ENCODE measurements around the gene H2AZ2.
"Not testable (repeated sequence)": the region's sequence is repeated elsewhere in the genome, so short reads cannot be mapped to it uniquely, and the experiment has no call there.

The H2AZ2 gene

DNA sequence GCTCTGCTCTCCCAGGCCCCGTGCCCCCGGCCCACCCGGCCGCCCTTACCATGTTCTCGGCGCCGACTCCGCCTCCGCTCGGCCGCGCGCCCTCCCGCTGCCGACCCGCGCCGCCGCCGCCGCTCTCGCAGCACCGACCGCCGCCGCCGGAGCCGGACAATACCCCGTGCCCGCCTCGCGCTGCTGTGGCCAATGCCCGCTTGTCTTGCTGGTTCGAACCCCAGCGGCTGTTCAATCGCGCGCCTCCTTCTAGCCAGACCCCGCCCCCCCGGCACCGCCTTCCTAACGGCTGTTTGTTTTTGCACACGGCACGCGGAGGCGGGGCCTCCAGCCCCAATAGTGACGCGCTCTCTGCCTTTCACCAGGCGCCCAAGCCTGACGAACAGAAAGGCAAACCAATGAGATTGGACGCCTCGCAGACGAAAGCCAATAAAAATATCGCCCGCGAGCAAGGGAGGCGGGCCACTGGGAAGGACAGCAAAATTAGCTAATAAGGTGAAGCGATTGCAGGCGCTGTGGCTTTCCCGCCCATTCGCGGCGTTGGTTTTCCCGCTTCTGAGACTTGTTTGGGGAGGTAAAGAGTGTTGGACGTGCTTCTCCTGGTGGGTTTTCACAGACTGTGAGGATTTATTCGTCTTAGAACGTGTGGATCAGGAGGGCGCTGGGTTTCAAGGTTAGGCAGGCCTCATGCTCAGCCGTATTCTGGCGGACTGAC is at the start of gene H2AZ2:
Gene H2AZ2, minus strand, starts transcription at position 168 of the 715 bp plus-strand sequence. Its CDS starts 116 bp downstream, at position 52.
- peak; percentile 100 for DNase-seq

DNA sequence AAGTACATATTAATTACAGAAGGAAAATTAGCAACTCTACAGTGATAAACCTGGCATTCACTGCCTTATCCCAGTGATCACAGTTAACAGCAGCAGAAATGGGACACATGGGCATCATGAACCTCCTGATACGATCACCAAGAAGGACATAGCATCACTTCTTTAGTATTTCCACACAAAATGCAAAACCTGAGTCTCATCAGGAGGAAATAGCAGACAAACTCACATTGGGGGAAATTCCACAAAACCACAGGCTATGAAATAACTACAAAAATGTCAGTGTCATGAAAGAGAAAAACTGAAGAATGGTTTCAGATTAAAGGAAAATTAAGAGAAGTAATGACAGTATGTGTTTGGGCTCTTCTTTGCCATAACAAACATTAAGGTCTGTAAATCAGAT is 49.4 kb upstream of the H2AZ2 start:
- no peak for DNase-seq

GRCh38 chr7:44894888-44895580 is 47.1 kb upstream of the H2AZ2 start:
- no peak for DNase-seq

DNA sequence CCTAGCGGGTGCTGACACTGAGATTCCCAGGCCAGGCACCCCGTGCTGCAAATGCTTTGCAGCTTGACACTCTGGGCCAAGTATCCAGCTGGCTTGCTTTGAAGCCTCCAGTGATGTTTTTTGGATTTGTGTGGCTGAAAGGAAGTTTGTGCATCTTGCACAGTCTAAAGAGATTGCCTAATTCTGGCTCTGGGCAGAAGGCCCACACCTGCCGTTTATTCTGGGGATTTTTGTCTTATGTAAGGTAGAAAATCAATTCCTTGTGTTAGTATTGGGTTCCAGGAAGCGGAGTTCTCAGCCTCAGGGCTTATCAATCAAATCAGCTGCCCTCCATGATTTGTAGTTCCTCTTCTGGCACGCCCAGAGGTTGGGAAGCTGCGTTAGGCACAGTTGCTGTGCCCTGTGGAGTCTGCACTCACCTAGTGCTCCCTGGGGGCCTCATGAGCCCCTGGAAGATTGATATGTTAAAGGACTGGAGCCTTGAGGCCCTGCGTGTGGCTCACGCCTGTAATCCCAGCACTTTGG is 45.9 kb upstream of the H2AZ2 start:
- DNase-seq, result no peak

DNA sequence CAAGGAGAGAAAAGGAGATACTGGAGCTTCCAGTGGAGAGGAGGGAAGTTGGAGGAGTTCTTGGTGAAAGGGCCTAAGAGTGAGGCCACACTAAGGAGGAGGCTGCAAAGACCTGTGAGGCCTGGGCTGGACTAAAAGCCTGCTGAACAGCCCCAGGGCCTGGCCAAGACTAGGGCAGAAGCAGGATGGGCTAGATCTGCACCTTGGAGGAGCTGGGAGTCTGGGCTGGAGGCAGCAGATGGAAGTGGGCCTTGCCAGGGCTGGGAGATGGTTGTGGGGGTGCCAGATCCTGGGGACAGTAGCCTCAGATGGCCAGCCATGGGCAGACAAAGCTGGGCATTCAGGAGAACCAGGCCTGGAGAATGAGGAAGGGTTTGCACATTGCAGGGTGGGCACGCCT is 43.9 kb upstream of the H2AZ2 start:
- no peak for DNase-seq

- peak; percentile 62 for DNase-seq
Measured at GRCh38 chr7:44891372-44891771, 43.5 kb upstream of the H2AZ2 start.

GRCh38 chr7:44889086-44889781 is 41.3 kb upstream of the H2AZ2 start:
- DNase-seq, result no peak

DNA sequence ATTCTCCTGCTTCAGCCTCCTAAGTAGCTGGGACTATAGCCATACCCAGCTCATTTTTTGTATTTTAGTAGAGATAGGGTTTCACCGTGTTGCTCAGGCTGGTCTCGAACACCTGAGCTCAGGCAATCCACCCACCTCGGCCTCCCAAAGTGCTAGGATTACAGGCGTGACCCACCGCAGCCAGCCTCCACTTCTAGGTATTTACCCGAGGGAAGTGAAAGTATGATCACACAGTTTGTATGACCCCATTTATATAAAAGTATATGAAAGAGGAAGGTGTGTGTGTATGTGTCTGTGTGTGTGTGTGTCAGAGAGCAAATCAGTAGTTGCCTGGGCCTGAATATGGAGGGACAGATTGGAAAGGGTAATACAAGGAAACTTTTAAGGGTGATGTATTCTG is 39.4 kb upstream of the H2AZ2 start:
- DNase-seq, result no peak

DNA sequence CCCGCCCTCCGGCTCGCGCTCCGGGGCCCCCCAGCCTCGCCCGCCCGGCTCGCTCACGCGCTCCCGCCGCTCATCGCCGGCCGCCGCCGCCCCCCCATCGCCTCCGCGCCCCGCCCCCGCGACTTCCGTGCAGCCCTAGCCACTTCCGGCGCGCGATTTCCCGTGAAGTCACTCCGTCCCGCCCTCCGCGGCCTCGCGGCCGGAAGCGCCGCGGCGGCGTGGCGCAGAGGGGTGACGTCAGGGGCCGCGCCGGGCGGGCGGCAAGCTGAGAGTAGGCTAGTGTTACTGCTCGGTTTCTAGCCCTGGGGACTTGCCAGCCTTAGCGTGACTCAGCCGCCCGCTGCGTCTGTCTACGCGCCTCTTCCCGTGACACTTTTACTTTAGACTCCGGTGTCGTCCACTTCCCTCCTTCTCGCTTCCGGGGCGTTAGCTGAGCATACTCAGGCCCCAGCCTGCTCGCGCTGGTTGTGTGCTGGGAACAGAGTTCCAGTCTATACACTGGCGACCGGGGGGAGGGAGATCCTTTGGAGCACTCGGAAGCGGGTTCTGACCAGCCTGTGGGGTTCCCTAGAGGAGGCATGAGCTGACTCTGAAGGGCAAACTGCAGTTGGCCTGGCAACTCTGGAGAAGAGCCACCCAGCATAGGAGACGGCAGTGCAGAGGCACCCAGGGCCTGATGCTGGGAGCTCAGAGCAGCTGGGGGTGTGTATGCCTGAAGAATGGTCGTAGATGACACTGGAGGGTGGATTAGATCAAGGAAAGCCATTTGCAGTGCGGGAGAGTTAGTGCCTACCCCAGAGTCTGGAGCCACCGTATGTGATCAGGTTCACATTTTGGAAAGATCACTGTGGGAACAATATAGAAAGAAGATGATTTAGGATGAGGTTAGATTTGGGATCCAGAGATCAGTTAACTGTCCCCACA is 37.8 kb upstream of the H2AZ2 start, which contains the start of gene PURB:
Gene PURB, minus strand, starts transcription at position 137 of the 924 bp plus-strand sequence. CDS start 182 bp downstream, outside the sequence.
- DNase-seq, result peak; percentile 98

DNA sequence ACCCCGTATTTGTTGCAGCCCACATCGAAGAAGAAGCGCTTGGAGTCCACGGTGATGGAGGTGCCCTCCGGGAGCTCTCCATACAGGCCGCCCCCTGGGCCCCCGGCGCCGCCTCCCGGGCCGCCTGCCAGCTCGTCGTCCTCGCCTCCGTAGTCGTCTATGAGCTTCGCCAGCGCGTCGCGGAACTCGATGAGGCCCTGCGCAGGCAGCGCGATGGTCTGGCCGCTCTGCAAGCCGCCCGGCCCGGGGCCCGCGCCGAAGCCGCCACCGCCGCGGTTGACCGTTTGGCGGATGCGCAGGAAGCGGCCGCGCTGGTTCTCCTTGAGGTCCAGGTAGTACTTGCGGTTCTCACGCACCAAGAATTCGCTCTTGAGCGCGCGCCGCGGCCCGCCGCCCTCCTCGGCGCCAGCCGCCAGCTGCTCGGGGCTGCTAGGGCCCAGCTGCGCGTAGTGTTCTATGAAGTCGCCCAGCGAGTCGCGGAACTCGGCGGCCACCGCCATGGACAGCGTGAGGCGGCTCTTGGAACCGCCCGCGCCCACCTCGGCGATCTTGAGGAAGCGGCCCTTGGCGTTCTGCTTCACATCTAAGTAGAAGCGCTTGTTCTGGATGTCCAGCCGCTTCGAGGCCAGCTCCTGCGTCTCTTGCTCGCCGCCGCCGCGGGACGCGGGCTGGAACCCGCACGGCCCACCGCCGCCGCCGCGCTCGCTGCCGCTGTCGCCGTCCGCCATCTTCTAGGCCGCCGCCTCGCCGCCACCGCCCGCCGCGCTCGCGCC is 36.9 kb upstream of the H2AZ2 start:
- DNase-seq, result peak; percentile 56

DNA sequence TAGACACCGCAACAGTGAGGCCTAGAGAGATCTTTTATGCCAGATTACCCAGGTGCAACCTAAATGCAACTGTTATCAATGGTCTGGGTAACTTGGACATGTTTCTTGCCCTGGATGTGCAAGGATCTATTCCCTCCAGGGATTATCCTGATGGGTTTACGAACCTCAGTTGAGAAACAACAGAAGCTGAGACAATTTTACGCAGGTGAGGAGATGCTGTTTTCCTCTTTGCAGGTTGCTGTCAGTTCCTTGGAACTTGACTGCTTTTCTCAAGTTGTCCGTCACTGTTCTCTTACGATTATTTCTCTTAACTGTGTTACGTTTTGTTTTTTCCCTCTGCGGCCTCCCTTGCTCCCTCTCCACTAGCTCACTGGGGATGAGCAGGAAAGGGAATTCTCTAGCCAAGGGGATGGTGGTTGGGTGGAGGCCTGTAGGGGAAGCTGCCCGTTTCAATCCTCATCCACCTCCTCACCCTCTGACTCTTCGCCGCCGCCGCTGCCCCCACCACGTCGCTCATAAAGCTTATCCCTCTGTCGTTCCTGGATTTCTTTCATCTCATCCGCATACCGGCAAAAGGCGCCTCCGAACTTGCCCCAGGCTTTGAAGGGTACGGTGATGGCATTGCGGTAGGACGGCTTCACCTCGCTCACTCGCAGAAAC is 36.2 kb upstream of the H2AZ2 start:
- DNase-seq, result no peak

GRCh38 chr7:44882899-44883298 is 35.0 kb upstream of the H2AZ2 start:
- no peak for DNase-seq

DNA sequence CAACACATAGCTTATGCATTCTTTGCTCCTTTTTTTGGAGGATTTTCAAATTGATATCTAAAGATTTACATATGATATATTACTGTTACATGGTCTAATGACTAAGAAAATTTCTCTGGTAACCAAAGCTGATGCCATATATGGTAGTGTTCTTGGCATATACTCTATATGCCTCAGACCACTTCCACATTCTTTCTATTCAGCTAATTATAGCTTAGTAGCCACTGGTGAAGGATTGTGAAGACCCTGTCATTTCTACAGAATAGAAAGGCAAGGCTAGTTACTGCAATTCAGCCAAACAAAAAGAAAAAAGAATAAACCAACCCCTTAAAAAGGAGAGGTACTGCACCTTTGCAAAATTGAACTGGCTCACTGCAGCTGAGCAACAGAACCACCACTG is 33.7 kb upstream of the H2AZ2 start:
- DNase-seq, result no peak

DNA sequence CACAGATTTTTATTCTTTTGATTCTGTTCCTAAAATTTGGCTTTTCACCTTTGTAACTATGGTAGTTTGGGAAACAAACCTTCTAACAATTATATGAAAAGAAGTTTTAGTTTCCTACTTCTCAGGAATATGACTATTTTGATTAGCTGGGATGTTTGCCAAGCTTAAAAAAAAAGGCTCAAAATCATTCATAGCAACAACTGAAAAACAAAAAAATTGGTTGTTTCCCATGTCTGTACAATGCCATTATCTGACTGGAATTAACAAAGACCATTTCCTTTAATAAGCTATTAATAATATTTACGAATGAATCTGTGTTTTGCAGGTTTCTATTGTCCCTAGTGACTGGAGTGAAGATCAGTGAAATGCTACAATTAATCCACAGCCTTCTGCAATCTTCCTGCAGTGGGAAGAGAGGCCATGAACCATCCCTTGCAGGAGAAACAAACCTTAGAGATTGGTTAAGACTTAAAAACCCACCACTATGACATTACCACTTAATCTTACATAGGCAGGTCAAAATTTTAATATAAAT is 33.2 kb upstream of the H2AZ2 start:
- no peak for DNase-seq

DNA sequence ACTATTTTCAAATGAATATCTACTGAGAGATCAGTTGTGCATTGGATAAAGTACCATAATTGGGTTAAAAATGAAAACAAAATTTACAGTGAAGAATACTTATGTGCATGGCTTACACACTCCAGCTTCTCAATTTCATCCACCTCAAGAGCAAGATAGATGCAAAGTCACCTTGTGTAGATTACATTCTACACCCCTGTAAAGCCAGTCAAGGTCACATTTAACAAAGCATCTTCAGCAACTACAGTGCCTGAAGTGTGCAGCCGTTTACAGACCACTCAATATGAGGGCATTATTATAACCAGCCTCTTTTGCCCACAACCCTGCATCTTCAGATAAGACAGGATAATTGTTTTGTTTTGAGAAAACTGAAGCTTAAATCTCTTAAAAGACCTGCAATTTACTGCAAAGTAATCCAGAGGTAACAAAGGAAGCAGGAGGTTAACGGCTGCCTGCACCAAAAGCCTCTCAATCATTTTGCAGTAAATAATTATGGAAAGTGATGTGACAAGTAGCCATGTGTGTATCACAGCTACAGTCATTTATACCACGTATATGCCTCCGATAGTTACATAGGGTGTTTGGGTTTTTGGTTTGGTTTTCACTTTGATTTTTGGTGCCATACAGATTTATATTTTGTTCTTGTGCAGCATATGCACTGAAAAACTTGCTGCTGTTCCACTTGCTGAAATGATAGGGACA is 32.6 kb upstream of the H2AZ2 start:
- DNase-seq, result no peak

- no peak for DNase-seq
Measured at GRCh38 chr7:44876393-44876792, 28.5 kb upstream of the H2AZ2 start.

GRCh38 chr7:44875241-44875640 is 27.4 kb upstream of the H2AZ2 start:
- no peak for DNase-seq

- DNase-seq, result no peak
Measured at GRCh38 chr7:44872787-44873186, 24.9 kb upstream of the H2AZ2 start.

DNA sequence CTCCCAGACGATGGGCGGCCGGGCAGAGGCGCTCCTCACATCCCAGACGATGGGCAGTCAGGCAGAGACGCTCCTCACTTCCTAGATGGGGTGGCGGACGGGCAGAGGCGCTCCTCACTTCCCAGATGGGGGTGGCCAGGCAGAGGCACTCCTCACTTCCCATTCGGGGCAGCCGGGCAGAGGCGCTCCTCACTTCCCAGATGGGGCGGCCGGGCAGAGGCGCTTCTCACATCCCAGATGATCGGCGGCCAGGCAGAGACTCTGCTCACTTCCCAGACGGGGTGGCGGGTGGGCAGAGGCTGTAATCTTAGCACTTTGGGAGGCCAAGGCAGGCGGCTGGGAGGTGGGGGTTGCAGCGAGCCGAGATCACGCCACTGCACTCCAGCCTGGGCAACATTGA is 24.0 kb upstream of the H2AZ2 start:
- not testable (repeated sequence) for DNase-seq

GRCh38 chr7:44870780-44871179 is 22.9 kb upstream of the H2AZ2 start:
- DNase-seq, result not testable (repeated sequence)

Data from CD4-positive, alpha-beta T cell treated with Interleukin-12 subunit alpha and Interleukin-12 subunit beta, for 1 hour (primary cell).